K562 (cell line): ENCODE results near the gene ACE.

Experiments
- HDAC8 ChIP-seq: fragments of 450-650 bp; IDR thresholded peaks from 2 replicates; pipeline ENCODE4 v1.6.1; 2016; ENCODE audit warnings: mild to moderate bottlenecking, missing genetic modification characterization, moderate library complexity, missing compliant biosample characterization
- JUN ChIP-seq, 2 experiments: sonication (generic) in 1 of 2; formaldehyde crosslinking in 1 of 2; IDR thresholded peaks; 2 replicates each; pipeline versions ENCODE4 v1.6.1 to v1.8.0; 2012 to 2022; ENCODE audit warnings: borderline replicate concordance in 2 of 2, mild to moderate bottlenecking in 2 of 2, improper control_type of control experiment in 1 of 2, low read depth in 1 of 2, low read length in 1 of 2, missing genetic modification reagents in 1 of 2
- MXI1 ChIP-seq: IDR thresholded peaks from 2 replicates; pipeline ENCODE4 v1.6.1; 2011; ENCODE audit warnings: low read depth, mild to moderate bottlenecking, improper control_type of control experiment, low read length
- NR1H2 ChIP-seq: sonication (generic); formaldehyde crosslinking; IDR thresholded peaks from 2 replicates; pipeline ENCODE4 v1.4.0; 2020; ENCODE audit warnings: mild to moderate bottlenecking, missing genetic modification reagents
- NRF1 ChIP-seq, 2 experiments: fragments of 450-650 bp; IDR thresholded peaks in 1 of 2; conservative IDR thresholded peaks in 1 of 2; 2 replicates each; pipeline ENCODE4 v1.6.1; 2014; ENCODE audit warnings: mild to moderate bottlenecking in 2 of 2
- RFX5 ChIP-seq: IDR thresholded peaks from 2 replicates; pipeline ENCODE4 v1.6.1; 2011; ENCODE audit warnings: low read depth, mild to moderate bottlenecking, improper control_type of control experiment, low read length
- SAP30 ChIP-seq: fragments of 200-600 bp; sonication (generic); IDR thresholded peaks from 2 replicates; pipeline ENCODE4 v1.6.1; 2012; ENCODE audit warnings: borderline replicate concordance, low read depth, mild to moderate bottlenecking, moderate library complexity, low read length, control low read depth, inconsistent platforms; ENCODE audit not compliant: insufficient read depth, poor library complexity, severe bottlenecking
- SETDB1 ChIP-seq: IDR thresholded peaks from one replicate; pipeline ENCODE4 v1.6.1; 2012; ENCODE audit warnings: low read length, control low read depth, inconsistent platforms
- SPI1 ChIP-seq: IDR thresholded peaks from 2 replicates; pipeline ENCODE4 v1.6.1; 2011; ENCODE audit warnings: low read depth, low read length, control low read depth, borderline replicate concordance
- TARDBP ChIP-seq: fragments of 450-650 bp; IDR thresholded peaks from 2 replicates; pipeline ENCODE4 v1.6.1; 2016
- TCF7 ChIP-seq: sonication (generic); IDR thresholded peaks from 2 replicates; pipeline ENCODE4 v1.6.1; 2016; ENCODE audit warnings: antibody characterized with exemption, borderline replicate concordance
- ZNF121 ChIP-seq: sonication (generic); formaldehyde crosslinking; conservative IDR thresholded peaks from 2 replicates; pipeline ENCODE4 v1.8.0; 2022; ENCODE audit warnings: missing genetic modification reagents
- ZNF740 ChIP-seq, 3 experiments: fragments of 200-800 bp in 1 of 3; sonication (Bioruptor generic) in 1 of 3; sonication (generic) in 1 of 3; formaldehyde crosslinking in 1 of 3; IDR thresholded peaks; 2 replicates each; pipeline versions ENCODE4 v1.6.1 to v1.8.0; 2016 to 2022; ENCODE audit warnings: mild to moderate bottlenecking in 2 of 3, missing compliant biosample characterization in 2 of 3, missing genetic modification characterization in 2 of 3, missing genetic modification reagents in 1 of 3
- TF ChIP-seq, protein P1 (sequence below), 3 experiments: IDR thresholded peaks in 2 of 3; conservative IDR thresholded peaks in 1 of 3; 2 replicates each; pipeline ENCODE4 v1.5.1; 2011 to 2012; ENCODE audit warnings: low read length in 3 of 3, mild to moderate bottlenecking in 3 of 3, control low read depth in 2 of 3, improper control_type of control experiment in 1 of 3, inconsistent platforms in 1 of 3, low read depth in 1 of 3, mixed read lengths in 1 of 3, moderate library complexity in 1 of 3; ENCODE audit not compliant: insufficient read depth in 2 of 3

DNA sequence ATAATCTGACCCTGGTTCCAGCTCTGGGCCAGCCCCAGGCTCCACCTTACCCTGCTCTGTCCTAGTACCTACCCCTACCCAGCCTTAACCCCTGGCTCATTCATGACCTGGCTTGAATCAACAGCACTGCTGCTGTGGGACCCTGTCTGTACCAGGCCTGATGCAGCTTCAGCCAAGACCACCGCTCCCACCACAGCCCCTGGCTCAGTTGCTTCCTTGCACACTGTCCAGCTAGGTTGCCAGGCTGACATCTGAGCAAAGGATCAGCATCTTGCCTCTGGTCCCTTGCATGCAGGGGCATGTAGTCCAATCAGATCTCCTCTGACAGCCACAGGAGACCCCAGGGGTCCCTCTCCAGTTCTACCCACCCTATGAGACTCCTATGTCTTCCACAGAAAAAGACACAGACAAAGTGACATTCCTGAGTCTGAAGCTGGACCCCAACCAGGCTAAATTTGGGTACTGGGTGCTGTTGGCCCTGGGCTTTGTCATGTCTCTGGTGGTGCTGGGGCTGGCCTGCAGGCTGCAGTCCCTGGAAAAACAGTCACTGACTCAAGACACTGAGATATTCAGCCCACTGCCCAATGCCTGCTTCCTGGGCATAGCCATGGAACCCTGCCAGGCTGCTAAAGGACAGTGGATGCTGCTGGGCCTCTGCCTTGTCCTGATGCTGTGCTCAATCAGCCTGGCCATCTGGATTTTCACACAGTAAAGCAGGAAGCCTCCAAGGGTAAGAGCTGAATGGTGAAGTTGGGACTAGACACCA, 42.4 kb downstream of the ACE start:
- TF ChIP-seq, protein P1, sequence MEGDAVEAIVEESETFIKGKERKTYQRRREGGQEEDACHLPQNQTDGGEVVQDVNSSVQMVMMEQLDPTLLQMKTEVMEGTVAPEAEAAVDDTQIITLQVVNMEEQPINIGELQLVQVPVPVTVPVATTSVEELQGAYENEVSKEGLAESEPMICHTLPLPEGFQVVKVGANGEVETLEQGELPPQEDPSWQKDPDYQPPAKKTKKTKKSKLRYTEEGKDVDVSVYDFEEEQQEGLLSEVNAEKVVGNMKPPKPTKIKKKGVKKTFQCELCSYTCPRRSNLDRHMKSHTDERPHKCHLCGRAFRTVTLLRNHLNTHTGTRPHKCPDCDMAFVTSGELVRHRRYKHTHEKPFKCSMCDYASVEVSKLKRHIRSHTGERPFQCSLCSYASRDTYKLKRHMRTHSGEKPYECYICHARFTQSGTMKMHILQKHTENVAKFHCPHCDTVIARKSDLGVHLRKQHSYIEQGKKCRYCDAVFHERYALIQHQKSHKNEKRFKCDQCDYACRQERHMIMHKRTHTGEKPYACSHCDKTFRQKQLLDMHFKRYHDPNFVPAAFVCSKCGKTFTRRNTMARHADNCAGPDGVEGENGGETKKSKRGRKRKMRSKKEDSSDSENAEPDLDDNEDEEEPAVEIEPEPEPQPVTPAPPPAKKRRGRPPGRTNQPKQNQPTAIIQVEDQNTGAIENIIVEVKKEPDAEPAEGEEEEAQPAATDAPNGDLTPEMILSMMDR (IDR thresholded peaks at IDR 0.05 in 2 of 3, conservative IDR thresholded peaks at IDR 0.05 in 1 of 3; ENCODE audit: insufficient read depth in 2 of 3, low read depth in 1 of 3, low read length in 3 of 3) = no peak
- TF ChIP-seq MXI1 (no peak), HDAC8 (tag) (no peak), ZNF740 (CRISPR knock-in tag; IDR thresholded peaks at IDR 0.05) (no peak), ZNF740 (tag; IDR thresholded peaks at IDR 0.05) (no peak), ZNF121 (CRISPR knock-in tag) (no peak), TCF7 (no peak), SETDB1 (no peak), TARDBP (no peak), RFX5 (no peak), NRF1 (conservative IDR thresholded peaks at IDR 0.05 in 1 of 2, IDR thresholded peaks at IDR 0.05 in 1 of 2) (no peak), JUN (IDR thresholded peaks at IDR 0.05; ENCODE audit: borderline replicate concordance, low read depth, low read length) (no peak), JUN (CRISPR knock-in tag; IDR thresholded peaks at IDR 0.05; ENCODE audit: borderline replicate concordance) (no peak), SAP30 (no peak), SPI1 (no peak), NR1H2 (CRISPR knock-in tag) (no peak)
